Raji (cell line): ENCODE results near the gene SORCS3.

Source experiments
- POLR2A ChIP-seq: IDR thresholded peaks from 2 replicates; pipeline ENCODE4 v1.6.1; 2011; ENCODE audit warnings: low read depth, low read length, control low read depth; ENCODE audit not compliant: insufficient read depth

The SORCS3 gene

GRCh38 chr10:104824380-104825006 is 183.4 kb downstream of the SORCS3 start:
- no peak for TF ChIP-seq POLR2A

DNA sequence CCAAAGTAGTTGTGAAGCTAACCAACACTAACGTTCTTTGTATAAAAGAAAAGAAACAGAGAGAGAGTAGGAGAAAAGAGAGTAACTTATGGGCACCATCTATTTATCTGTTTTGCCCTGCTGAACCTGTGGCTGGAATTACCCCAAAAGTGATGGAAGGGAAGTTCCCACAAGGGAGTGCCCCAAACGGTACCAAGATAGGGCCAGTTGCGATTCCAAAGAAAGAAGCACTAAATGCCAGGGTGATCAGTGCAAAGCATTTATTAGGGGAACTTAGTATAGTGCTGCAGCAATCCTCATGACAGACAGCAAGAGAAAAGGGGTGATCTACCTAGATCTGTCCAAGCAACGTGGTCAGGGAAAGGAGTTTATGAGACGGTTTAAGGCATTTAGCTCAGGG is 190.2 kb downstream of the SORCS3 start:
- no peak for TF ChIP-seq POLR2A

DNA sequence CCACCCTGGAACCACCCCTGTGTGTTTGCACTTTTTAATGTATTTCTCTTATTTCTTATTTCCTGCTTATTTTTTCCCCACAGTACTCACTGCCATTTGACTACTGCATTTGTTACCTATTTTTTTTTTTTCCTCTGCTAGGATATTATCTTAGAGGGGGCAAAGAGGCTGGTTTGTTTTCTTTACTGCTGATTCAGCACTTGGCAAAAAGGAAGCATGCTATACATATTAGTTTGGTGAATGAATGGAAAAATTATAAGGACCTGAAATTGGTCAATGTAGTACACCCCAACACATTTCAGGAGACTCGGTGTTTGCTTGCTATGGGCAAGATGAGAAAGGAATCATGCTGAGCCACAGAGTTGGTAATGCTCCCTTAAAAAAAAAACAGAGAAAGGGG is 193.5 kb downstream of the SORCS3 start:
- TF ChIP-seq POLR2A: no peak

GRCh38 chr10:104835422-104835821 is 194.3 kb downstream of the SORCS3 start:
- no peak for TF ChIP-seq POLR2A

DNA sequence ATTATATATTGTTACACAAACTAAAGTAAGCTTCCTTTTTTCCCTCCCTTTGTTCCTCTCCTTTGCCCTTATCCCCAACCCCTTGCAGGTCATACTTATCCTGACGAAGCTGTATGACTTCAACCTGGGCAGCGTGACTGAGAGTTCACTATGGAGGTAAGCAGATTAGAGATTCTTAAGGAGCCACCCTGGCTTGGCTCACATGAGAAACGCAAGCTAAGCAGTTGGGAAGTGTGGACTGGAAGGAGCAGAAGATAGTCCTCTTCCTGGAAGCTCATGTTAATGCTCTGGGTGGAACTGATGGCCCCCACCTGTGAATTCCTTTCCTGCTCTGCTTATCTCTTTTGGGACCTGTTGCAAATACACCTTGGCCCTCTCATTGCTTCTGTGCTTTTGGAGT is 201.6 kb downstream of the SORCS3 start:
- TF ChIP-seq POLR2A: no peak

GRCh38 chr10:104844073-104844472 is 203.0 kb downstream of the SORCS3 start:
- no peak for TF ChIP-seq POLR2A

DNA sequence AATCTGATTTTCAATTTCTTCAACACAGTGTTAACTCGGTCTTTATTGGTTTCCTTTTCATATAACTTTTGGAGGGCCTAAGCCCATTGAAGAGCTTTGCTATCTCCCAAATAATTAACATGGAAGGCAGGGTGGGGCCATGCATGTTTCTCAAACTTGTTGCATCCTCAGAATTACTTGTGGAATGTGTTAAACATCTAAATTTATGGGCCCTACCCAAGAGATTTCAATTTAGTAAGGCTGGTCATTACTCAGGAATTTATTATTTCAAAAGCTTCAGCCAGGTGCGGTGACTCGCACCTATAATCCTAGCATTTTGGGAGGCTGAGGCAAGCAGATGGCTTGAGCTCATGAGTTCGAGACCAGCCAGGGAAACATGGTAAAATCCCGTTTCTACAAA is 208.9 kb downstream of the SORCS3 start:
- TF ChIP-seq POLR2A: no peak

DNA sequence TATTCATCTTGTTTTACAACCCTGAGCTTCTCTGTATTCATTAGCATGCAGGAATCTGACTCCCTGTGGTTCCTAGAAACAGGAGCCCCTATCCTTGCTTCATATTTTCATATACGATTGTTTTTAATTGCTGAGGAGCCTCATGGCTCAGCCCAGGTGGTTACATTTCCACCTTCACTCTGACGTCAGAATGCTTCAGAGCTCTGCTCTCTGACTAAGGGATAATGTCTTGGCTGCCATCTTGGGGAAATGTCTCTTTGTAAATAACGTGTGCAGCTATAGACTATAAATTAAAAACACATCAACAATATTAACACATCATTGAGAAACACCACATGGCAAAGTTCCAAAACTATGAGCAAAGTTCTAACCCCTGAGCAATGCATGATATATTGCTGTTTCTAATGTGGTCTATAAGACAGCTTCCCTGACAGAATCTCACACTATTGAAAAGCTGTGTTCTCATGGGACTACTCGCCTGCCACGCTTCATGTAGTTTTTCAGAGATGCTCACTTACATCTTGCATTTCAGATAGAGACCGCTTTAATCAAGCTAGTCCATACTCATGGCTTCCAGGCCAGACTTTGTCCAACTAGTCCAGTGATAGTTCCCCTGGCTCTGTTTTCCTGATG is 227.0 kb downstream of the SORCS3 start:
- TF ChIP-seq POLR2A: no peak

GRCh38 chr10:104872691-104873090 is 231.6 kb downstream of the SORCS3 start:
- TF ChIP-seq POLR2A: no peak

GRCh38 chr10:104873161-104873560 is 232.1 kb downstream of the SORCS3 start:
- no peak for TF ChIP-seq POLR2A

DNA sequence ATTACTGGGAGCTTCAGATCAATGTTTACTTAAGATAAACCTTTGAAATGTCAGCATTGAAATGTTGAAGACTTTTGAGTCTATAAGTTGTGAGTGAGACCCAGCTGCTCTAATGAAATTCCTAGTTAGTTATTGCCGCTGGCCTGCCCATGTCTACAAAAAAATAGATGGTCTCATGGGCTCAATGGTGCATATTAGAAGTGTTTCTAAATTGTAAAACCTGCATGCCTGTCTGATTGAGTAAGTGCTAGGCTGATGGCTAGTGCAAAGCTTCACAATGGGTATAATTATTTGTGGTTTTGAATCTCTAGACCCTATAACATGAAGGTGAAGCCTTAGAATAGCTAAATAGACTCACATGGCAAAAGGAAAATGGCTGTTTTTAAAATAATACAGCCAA is 234.5 kb downstream of the SORCS3 start:
- TF ChIP-seq POLR2A: no peak

GRCh38 chr10:104880624-104881398 is 239.7 kb downstream of the SORCS3 start:
- TF ChIP-seq POLR2A: no peak

- no peak for TF ChIP-seq POLR2A
Measured at GRCh38 chr10:104881740-104882139, 240.7 kb downstream of the SORCS3 start.

- no peak for TF ChIP-seq POLR2A
Measured at GRCh38 chr10:104892879-104893617, 252.0 kb downstream of the SORCS3 start.

DNA sequence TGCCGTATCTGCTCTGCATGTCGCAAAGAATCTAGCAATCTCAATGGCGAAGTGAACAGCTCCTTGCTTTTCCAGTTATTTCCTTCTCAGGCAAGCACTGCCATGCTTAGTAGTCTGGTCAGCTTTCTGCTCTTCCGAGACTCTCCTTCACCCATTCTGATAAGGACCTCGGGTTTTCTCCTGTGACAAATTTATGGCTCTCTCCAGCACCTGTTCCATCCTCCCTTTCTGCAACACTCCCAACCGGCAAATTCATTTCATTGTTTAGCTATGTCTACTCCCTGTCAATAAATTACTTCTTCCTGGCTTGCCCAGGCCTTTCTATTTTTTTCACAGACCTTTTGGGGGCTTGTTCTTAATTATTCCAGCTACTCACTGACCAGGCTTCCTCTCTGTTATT is 252.6 kb downstream of the SORCS3 start:
- no peak for TF ChIP-seq POLR2A
